T follicular helper cell (primary cell): Measurements from ENCODE around the gene ARSI.
"Not testable (repeated sequence)": the region's sequence is repeated elsewhere in the genome, so short reads cannot be mapped to it uniquely, and the experiment has no call there.

Experiments used
- DNase-seq: peaks from one replicate; pipeline ENCODE4 v3.0.0-alpha.2; 2020; ENCODE audit warnings: low read depth

The ARSI gene

GRCh38 chr5:150265870-150266383, 36.8 kb downstream of the ARSI start:
- no peak for DNase-seq

DNA sequence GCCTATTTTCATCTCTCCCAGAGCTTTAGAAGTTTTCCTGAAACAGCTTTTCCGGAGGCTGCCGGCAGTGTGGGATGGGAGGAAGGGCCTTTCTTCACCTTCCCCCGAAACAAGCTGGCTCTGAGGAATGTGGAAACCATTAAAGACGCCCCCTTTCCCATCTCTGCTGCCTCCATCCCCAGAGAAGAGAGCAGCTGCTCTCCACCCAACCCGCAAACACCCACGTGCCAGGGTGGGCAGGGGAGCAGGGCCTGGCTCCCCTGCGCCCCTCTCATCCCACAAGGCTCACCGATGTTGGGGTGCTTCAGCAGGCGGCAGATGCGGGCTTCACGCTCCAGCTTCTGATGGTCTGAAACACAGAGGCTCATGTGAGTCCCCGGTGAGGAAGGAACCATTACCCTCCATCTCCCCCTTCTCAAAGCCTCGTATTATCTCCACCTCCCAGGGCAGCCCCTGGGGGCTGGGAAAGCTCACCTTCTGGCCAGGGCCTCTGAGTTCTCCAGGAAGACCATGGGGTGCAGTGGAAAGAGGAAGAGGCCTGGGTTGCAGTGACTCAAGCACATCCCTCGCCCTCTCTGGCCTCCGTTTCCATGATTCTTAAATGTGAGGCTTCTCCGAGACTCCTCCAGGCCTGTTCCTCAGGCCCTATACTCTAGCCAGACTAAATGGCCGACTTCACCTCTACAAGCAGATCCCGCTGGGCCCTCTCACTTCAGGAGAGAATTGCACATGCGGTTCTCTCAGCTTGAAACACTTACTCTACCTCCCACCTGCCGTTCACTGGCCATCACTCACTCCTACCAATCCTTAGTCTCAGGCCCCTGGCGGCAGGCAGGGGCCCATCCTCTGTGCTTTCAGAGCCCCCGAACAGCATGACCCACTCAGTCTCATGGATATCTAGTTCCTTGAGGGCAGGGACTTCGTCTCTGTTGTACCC, 37.8 kb downstream of the ARSI start:
- no peak for DNase-seq

- no peak for DNase-seq
Observed at GRCh38 chr5:150263801-150264621, 38.7 kb downstream of the ARSI start.

GRCh38 chr5:150263375-150263775, 39.3 kb downstream of the ARSI start:
- DNase-seq, result no peak

- DNase-seq, result no peak
Observed at GRCh38 chr5:150262502-150262901, 40.2 kb downstream of the ARSI start.

DNA sequence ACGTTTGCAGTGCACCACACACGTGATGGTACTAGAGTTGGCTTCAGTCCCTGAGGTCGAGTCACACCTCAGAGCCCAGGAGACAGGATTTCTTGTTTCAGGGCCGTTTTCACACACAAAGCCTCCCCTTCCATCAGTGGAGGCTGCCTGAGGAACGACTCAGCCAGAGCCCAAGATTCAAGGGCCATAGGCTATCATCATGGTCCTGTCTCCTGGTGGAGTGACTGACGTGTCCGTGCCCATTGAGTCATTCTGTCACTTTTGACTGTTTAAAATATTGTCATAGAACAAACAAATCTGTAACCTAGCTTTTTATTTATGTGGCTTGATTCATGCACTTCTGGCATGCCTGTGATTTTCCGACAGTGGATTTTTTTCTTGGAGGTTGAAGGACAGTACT, 41.5 kb downstream of the ARSI start:
- no peak for DNase-seq

DNA sequence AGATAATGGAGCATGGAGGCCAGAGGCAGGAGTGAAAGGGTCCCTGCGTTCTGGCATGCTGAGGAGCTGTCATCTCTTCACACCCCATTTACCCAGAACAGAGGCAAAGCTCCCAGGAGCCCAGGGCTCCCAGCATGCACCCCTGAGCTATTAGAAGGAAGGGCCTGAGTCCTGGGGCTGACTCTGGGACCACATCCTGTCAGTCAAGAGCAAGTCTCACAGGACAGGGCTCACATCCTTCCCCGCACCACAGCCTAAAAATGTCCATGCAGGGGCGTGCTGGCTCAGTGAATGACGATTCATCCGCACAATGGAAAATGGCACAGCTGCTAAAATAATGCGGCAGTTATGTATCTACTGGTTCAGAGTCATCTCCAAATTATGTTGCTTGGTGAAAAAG, 44.6 kb downstream of the ARSI start:
- DNase-seq, result no peak

DNA sequence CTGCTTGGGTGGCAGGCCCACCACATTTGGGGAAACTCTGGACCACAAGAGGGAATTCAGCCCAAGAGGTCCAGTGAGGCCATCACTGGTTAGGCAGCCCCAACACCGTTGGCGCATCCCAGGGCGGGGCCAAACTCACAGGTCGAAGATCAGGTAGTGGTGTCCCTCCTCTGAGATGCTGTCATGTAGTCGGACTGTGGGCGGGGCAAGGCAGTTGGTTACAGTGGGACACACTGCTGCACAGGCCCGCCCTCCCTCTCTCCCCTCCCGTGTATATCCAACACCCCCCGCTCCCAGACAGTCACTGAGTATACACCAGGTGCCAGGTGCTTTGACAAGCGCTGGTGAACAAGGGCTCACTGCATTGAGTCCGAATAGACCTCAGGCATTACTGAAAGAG, 45.3 kb downstream of the ARSI start:
- no peak for DNase-seq

GRCh38 chr5:150256410-150257064, 46.2 kb downstream of the ARSI start:
- no peak for DNase-seq

DNA sequence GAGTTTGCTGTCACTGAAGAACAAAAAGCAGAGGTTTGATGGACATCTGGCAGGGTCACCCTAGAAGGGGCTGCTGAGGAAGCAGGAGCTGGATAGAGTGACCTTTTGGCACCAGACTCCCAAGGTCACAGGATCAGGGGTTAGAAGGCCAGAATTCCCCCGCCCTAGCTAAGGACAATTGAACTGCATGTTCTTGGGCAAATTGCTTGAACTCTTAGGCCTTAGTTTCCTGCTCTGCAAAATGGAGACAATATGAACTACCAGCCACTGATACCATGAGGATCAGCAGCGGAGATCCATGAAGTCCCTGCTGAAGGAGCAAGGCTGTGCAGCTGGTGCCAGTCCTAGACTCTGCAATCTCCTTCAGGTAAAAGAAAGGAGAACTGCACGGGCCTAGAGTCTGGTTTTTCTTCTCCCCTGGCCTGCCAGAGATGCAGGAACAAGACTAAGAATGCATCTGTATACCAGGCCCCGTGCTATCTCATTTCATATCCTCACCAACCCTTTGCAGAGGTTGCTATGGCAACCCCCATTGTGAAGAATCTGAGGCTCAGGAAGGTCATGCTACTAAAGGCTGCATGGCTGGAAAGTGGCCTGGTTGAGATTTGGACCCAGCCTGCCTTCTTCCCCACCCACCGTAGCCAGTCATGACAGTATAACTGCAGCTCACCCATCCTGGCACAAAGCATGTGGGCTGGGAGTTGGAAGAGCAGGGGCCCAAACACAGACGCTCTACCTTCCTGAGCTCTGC, 46.9 kb downstream of the ARSI start:
- no peak for DNase-seq

DNA sequence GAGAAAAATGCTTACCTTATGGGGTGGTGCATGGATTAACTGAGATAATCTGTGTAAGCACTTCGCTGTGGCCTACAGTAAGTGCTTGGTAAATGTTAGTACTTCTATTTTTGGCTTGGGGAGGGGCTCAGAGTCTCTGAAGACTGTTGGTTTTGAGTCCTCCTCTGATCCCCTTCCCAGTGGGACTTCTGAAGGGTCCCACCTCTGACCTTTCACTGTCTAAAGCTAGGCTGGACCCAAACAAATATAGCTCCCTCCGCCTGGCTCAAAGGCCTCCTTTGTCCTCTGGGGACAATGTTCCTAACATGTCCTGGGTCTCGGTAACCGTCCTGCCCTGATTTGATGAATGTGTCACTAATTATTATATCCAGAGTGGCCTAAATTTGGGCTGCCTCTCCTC, 47.9 kb downstream of the ARSI start:
- no peak for DNase-seq

- DNase-seq, result no peak
Observed at GRCh38 chr5:150254363-150254762, 48.3 kb downstream of the ARSI start.

- no peak for DNase-seq
Observed at GRCh38 chr5:150253416-150254208, 49.1 kb downstream of the ARSI start.

- DNase-seq, result no peak
Observed at GRCh38 chr5:150252489-150252888, 50.2 kb downstream of the ARSI start.

GRCh38 chr5:150251504-150251903, 51.2 kb downstream of the ARSI start:
- no peak for DNase-seq

DNA sequence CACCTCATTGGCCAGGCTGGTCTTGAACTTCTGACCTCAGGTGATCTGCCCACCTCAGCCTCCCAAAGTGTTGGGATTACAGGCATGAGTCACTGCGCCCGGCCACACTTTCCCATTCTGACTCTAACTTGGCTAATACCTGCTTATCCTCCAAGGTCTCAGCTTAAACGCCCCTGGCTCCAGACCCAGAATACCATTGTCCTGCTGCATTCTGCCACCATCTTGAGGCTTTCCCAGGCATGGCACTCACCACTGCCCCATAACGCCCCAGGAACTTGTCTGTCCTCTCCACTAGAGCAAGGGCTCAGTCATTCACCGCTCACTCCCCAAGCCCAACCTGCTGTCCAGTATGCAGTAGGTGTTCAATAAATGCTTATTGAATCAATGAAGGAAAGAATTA, 53.0 kb downstream of the ARSI start:
- DNase-seq, result no peak

DNA sequence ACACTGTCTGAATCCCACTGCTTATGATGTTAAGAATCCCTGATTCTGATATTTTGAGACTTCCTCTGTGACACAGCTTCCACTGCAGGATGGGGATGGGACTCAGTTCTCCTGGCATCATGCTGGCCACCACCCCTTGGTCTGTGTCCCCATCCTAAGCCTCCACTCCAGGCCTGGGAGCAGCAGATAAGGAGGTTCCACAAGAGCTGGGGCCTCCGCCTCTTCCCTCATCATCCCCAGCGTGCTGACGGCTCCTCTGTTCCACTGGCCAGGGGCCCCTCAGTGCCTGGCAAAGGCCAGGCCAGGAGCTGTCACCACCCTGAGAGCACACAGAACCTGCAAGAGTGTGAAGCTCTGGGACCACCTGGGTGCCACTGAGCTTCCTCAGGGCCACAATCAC, 53.8 kb downstream of the ARSI start:
- DNase-seq, result no peak

GRCh38 chr5:150248493-150248892, 54.2 kb downstream of the ARSI start:
- DNase-seq, result not testable (repeated sequence)

DNA sequence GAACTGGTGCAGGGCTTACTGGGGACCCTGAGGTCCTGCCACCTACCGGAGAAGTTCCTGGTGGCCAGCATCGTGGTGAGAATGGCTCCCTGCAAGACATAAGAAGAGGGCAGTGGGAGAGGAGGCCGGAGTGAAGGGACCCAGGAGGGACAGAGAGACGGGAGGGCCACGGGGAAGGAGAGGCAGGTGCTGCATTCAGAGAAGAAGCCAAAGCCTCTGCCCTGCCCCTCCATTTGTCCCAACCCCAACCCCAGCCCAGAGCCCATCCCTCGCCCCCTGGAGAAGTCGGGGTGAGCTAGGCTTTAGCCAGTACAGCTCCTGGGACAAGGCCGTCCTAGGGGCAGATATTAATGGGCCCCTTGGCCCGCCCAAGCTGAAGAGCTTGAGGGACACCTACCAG, 55.0 kb downstream of the ARSI start:
- DNase-seq, result no peak

GRCh38 chr5:150246835-150247234, 55.9 kb downstream of the ARSI start:
- DNase-seq, result no peak

GRCh38 chr5:150246429-150246828, 56.3 kb downstream of the ARSI start:
- DNase-seq, result no peak
